GM10266 (cell line): Measurements from ENCODE around the gene DMRT1.

Source experiments
- DNase-seq: peaks from one replicate; pipeline ENCODE4 v3.0.0; 2012; ENCODE audit errors: extremely low spot score
- TF ChIP-seq, protein P1 (sequence below): IDR thresholded peaks from 2 replicates; pipeline ENCODE4 v1.5.1; 2012; ENCODE audit warnings: mild to moderate bottlenecking, low read depth; ENCODE audit not compliant: control insufficient read depth, insufficient read depth; ENCODE audit errors: missing control alignments

DMRT1 gene

GRCh38 chr9:840343-840742 is 1.2 kb upstream of the DMRT1 start:
- DNase-seq: no peak
- TF ChIP-seq, protein P1, sequence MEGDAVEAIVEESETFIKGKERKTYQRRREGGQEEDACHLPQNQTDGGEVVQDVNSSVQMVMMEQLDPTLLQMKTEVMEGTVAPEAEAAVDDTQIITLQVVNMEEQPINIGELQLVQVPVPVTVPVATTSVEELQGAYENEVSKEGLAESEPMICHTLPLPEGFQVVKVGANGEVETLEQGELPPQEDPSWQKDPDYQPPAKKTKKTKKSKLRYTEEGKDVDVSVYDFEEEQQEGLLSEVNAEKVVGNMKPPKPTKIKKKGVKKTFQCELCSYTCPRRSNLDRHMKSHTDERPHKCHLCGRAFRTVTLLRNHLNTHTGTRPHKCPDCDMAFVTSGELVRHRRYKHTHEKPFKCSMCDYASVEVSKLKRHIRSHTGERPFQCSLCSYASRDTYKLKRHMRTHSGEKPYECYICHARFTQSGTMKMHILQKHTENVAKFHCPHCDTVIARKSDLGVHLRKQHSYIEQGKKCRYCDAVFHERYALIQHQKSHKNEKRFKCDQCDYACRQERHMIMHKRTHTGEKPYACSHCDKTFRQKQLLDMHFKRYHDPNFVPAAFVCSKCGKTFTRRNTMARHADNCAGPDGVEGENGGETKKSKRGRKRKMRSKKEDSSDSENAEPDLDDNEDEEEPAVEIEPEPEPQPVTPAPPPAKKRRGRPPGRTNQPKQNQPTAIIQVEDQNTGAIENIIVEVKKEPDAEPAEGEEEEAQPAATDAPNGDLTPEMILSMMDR: no peak

DNA sequence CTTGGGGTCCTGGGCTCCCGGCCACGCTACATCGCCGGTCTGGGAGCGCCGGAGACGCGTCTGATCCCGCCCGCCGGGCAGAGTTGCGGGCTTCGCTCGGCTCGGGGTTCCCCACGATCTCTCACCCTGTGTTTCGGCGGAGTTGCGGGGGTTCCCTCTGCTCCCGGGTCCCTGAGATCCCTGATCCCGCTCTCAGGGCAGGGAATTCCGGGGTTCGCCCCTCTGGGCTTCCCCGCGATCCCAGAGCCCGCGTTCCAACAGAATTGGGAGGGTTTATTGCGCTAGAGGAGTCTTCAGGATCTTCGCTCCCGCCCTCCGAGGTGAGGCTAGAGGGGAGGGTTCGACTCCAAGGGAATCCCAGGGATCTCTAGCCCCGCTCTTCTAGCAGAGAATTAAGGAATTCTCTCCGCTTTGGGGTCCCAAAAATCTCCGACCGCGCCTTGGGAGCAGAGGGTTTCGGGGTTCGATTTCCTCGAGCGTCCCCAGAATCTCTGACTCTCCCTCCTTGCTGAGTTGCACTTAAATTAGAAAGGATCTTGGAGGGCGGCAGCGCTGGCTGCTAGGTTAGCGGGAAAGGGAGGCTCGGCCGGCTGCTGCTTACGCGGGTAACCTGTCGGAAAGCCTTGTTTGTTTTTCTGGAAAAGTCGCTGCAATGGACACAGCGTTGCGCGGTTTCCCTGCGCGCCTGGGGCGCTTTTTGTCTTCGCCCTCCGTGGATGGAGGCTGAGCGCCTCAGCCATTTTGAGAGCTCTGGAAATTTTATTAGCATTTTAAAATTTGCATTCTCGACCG is 1.3 kb downstream of the DMRT1 start:
- TF ChIP-seq, protein P1: no peak
- no peak for DNase-seq

GRCh38 chr9:843427-843785 is 1.9 kb downstream of the DMRT1 start:
- TF ChIP-seq, protein P1: no peak
- no peak for DNase-seq

- DNase-seq: no peak
- TF ChIP-seq, protein P1: no peak
Measured at GRCh38 chr9:846852-847251, 5.4 kb downstream of the DMRT1 start.

GRCh38 chr9:847505-847904 is 6.0 kb downstream of the DMRT1 start:
- TF ChIP-seq, protein P1: no peak
- DNase-seq: no peak

- no peak for DNase-seq
Measured at GRCh38 chr9:849431-849830, 7.9 kb downstream of the DMRT1 start.

DNA sequence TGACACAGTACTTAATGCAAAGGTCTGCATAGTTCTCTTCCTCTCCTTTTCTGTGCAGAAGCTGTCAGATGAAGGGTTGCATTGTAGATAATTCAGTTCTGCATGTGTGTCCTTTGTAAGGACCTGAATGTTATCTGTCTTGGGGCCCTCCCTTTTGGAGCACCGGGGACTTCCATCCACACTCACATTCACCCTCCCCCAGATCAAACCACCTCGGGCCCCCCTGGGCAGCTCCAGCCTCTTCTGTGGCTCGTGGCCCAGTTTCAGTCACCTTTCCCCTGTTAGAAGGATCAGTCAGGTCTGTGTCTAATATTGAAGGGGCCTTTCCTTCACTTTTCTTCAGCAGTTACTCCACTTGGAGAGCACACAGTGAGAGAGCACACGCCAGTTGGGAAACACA is 11.0 kb downstream of the DMRT1 start:
- peak; percentile 38 for DNase-seq
- TF ChIP-seq, protein P1: no peak

More at GRCh38 chr9:849431-849830, 7.9 kb downstream of the DMRT1 start:
- TF ChIP-seq, protein P1: no peak
